ENCODE results near the gene SPTAN1.

The SPTAN1 gene

GRCh38 chr9:128621730-128622455, 69.5 kb downstream of the SPTAN1 start:
- H3K27ac ChIP-seq, result no peak overlapping the region
- TF ChIP-seq CTCF (conservative IDR thresholded peaks at IDR 0.05) (no peak), ZFX (IDR thresholded peaks at IDR 0.05) (no peak)

GRCh38 chr9:128624566-128624965, 72.2 kb downstream of the SPTAN1 start:
- no peak for TF ChIP-seq ZFX (IDR thresholded peaks at IDR 0.05)
- TF ChIP-seq CTCF (conservative IDR thresholded peaks at IDR 0.05), result no peak
- H3K27ac ChIP-seq, result peak overlapping the region; percentile 59

- TF ChIP-seq ZFX (IDR thresholded peaks at IDR 0.05) (no peak), CTCF (conservative IDR thresholded peaks at IDR 0.05) (no peak)
- peak overlapping the region; percentile 59 for H3K27ac ChIP-seq
These were observed 73.2 kb downstream of the SPTAN1 start for GRCh38 chr9:128625391-128626146.

GRCh38 chr9:128626181-128626580, 73.8 kb downstream of the SPTAN1 start:
- H3K27ac ChIP-seq, result no peak overlapping the region
- TF ChIP-seq CTCF (conservative IDR thresholded peaks at IDR 0.05) (no peak), ZFX (IDR thresholded peaks at IDR 0.05) (no peak)

- TF ChIP-seq ZFX (IDR thresholded peaks at IDR 0.05) (no peak), CTCF (conservative IDR thresholded peaks at IDR 0.05) (no peak)
- H3K27ac ChIP-seq, result no peak overlapping the region
These were observed 74.8 kb downstream of the SPTAN1 start for GRCh38 chr9:128627127-128627715.

- TF ChIP-seq CTCF (conservative IDR thresholded peaks at IDR 0.05) (no peak), ZFX (IDR thresholded peaks at IDR 0.05) (no peak)
- H3K27ac ChIP-seq, result no peak overlapping the region
These were observed 75.5 kb downstream of the SPTAN1 start for GRCh38 chr9:128627906-128628305.
